ENCODE measurements around the gene PCDHGB2.
"Not testable (repeated sequence)": the region's sequence is repeated elsewhere in the genome, so short reads cannot be mapped to it uniquely, and the experiment has no call there.

PCDHGB2 gene

GRCh38 chr5:141359790-141360426, at the start of gene PCDHGB2:
Gene PCDHGB2, plus strand, starts transcription at chr5:141359994. Its CDS starts 142 bp downstream, at chr5:141360136.
- no peak for DNase-seq (ENCODE audit: low read depth in 2 of 3, low spot score in 1 of 3)

- DNase-seq (ENCODE audit: low read depth in 2 of 3, low spot score in 1 of 3): no peak
Measured at GRCh38 chr5:141313711-141314110, 46.1 kb upstream of the PCDHGB2 start.

- not testable (repeated sequence) for DNase-seq (ENCODE audit: low read depth in 2 of 3, low spot score in 1 of 3)
Measured at GRCh38 chr5:141316963-141317362, 42.8 kb upstream of the PCDHGB2 start.

GRCh38 chr5:141319202-141319601, 40.6 kb upstream of the PCDHGB2 start:
- no peak for DNase-seq (ENCODE audit: low read depth in 2 of 3, low spot score in 1 of 3)

- no peak for DNase-seq (ENCODE audit: low read depth in 2 of 3, low spot score in 1 of 3)
Measured at GRCh38 chr5:141319699-141320098, 40.1 kb upstream of the PCDHGB2 start.

- peak; percentile 84 to 90 (median 86) for DNase-seq (ENCODE audit: low read depth in 2 of 3, low spot score in 1 of 3)
Measured at GRCh38 chr5:141320225-141321169, 39.3 kb upstream of the PCDHGB2 start, which contains the start of gene TAF7. Gene TAF7, minus strand, starts transcription at chr5:141320784. Its CDS starts 740 bp downstream, at chr5:141320044.

- no peak for DNase-seq (ENCODE audit: low read depth in 2 of 3, low spot score in 1 of 3)
Measured at GRCh38 chr5:141322261-141322660, 37.5 kb upstream of the PCDHGB2 start.

GRCh38 chr5:141326088-141326854, 33.5 kb upstream of the PCDHGB2 start:
- DNase-seq (ENCODE audit: low read depth in 2 of 3, low spot score in 1 of 3): peak; percentile 47 to 51 (median 48)

GRCh38 chr5:141328231-141328630, 31.6 kb upstream of the PCDHGB2 start:
- DNase-seq (ENCODE audit: low read depth in 2 of 3, low spot score in 1 of 3): no peak

GRCh38 chr5:141330299-141331080, 29.3 kb upstream of the PCDHGB2 start, which contains the start of gene PCDHGA1:
Gene PCDHGA1, plus strand, starts transcription at chr5:141330514.
- DNase-seq (ENCODE audit: low read depth in 2 of 3, low spot score in 1 of 3): no peak

- DNase-seq (ENCODE audit: low read depth in 2 of 3, low spot score in 1 of 3): not testable (repeated sequence)
Measured at GRCh38 chr5:141332571-141332970, 27.2 kb upstream of the PCDHGB2 start.

- no peak for DNase-seq (ENCODE audit: low read depth in 2 of 3, low spot score in 1 of 3)
Measured at GRCh38 chr5:141338538-141339306, 21.1 kb upstream of the PCDHGB2 start, which contains the start of gene PCDHGA2. Gene PCDHGA2, plus strand, starts transcription at chr5:141338760.

- not testable (repeated sequence) for DNase-seq (ENCODE audit: low read depth in 2 of 3, low spot score in 1 of 3)
Measured at GRCh38 chr5:141340781-141341354, 18.9 kb upstream of the PCDHGB2 start.

- no peak for DNase-seq (ENCODE audit: low read depth in 2 of 3, low spot score in 1 of 3)
Measured at GRCh38 chr5:141342773-141343172, 17.0 kb upstream of the PCDHGB2 start.

GRCh38 chr5:141343242-141343952, 16.4 kb upstream of the PCDHGB2 start, which contains the start of gene PCDHGA3:
Gene PCDHGA3, plus strand, starts transcription at chr5:141343829. Its CDS starts 205 bp downstream, at chr5:141344034.
- DNase-seq (ENCODE audit: low read depth in 2 of 3, low spot score in 1 of 3): peak in 1 of 3 donors; percentile 8

GRCh38 chr5:141343953-141344463, 15.8 kb upstream of the PCDHGB2 start:
- no peak for DNase-seq (ENCODE audit: low read depth in 2 of 3, low spot score in 1 of 3)

GRCh38 chr5:141345327-141345726, 14.5 kb upstream of the PCDHGB2 start:
- no peak for DNase-seq (ENCODE audit: low read depth in 2 of 3, low spot score in 1 of 3)

- not testable (repeated sequence) for DNase-seq (ENCODE audit: low read depth in 2 of 3, low spot score in 1 of 3)
Measured at GRCh38 chr5:141346017-141346416, 13.8 kb upstream of the PCDHGB2 start.

Data from stimulated activated CD4-positive, alpha-beta T cell treated with anti-CD3 and anti-CD28 coated beads, Interleukin-12 subunit alpha, Interleukin-12 subunit beta, amount 100 ng/mL, for 48 hours (primary cell).